Adrenal gland (tissue), 12 donors: ENCODE measurements around the gene AKAP11. TPM values are rescaled to one million over a fixed set of nuclear protein-coding genes. Genes with fewer than 3 reads are reported as not detected.

ENCODE experiments used
- DNase-seq, 7 donors: peaks; one replicate each; pipeline ENCODE4 v3.0.0-alpha.2; 2019 to 2020
- H3K27ac ChIP-seq, 5 donors: fragments of 200-600 bp; sonication (generic) in 4 of 5; 1 replicate in 3 of 5; 2 replicates in 2 of 5; pipeline versions ENCODE4 v1.5.1 to v1.8.0; 2016 to 2020; ENCODE audit warnings: mild to moderate bottlenecking in 1 of 5
- H3K27me3 ChIP-seq: fragments of 200-600 bp; 2 replicates; pipeline ENCODE4 v1.8.0; 2021
- H3K36me3 ChIP-seq, 2 donors: fragments of 200-600 bp; replicated peaks in 1 of 2; 1 replicate in 1 of 2; 2 replicates in 1 of 2; pipeline versions ENCODE4 v1.5.1 to v1.8.0; 2018 to 2022
- H3K4me1 ChIP-seq, 2 donors: fragments of 200-600 bp; replicated peaks in 1 of 2; 1 replicate in 1 of 2; 2 replicates in 1 of 2; pipeline versions ENCODE4 v1.5.1 to v1.8.0; 2018 to 2021
- H3K4me3 ChIP-seq, 4 donors: fragments of 200-600 bp; sonication (generic) in 3 of 4; one replicate each; pipeline ENCODE4 v1.5.1; 2016 to 2018
- H3K9me3 ChIP-seq, 3 donors: fragments of 200-600 bp; sonication (generic) in 1 of 3; replicated peaks in 1 of 3; 1 replicate in 2 of 3; 2 replicates in 1 of 3; pipeline versions ENCODE4 v1.5.1 to v1.8.0; 2016 to 2021
- CTCF ChIP-seq, 6 experiments: fragments of 450-650 bp in 4 of 6; fragments of 200-600 bp in 2 of 6; sonication (generic) in 1 of 6; IDR thresholded peaks; 1 replicate in 5 of 6; 2 replicates in 1 of 6; pipeline versions ENCODE4 v1.5.1 to v1.8.0; 2016 to 2021; ENCODE audit warnings: antibody characterized with exemption in 6 of 6, mild to moderate bottlenecking in 2 of 6, moderate library complexity in 1 of 6
- POLR2A ChIP-seq, 2 donors: fragments of 450-650 bp; IDR thresholded peaks; one replicate each; pipeline ENCODE4 v1.6.1; 2017; ENCODE audit warnings: antibody characterized with exemption in 2 of 2, mild to moderate bottlenecking in 2 of 2, moderate library complexity in 1 of 2
- WGBS, 4 donors: extraction: QIAGEN DNeasy Blood & Tissue Kit in 2 of 4; methylation state at CpG; one replicate each; pipeline versions ENCODE4 v1.1.5 to v1.1.7; 2013 to 2017; 5-methylcytosine and 5-hydroxymethylcytosine counted together
- intact Hi-C, 2 donors: fragments of 100-400 bp; cut with DNase I; formaldehyde crosslinking; loops; one replicate each; pipeline versions ENCODE4 v1.14.1 to v1.15.0; 2022 to 2023
- polyA plus RNA-seq, 3 donors: library from polyadenylated mRNA; stranded (reverse); fragments of 200-250 nt in 2 of 3; fragments of 350-450 nt in 1 of 3; fragmentation: Illumina TruSeq in 1 of 3; extraction: RNeasy Lipid Tissue Mini Kit (QIAGEN cat#74804) in 1 of 3; gene quantifications; one replicate each; pipeline ENCODE4 v1.2.3, GENCODE V29; 2013 to 2014
- total RNA-seq, 9 donors: library from RNA; depleted of rRNA in 4 of 9; stranded (reverse); fragments of >200 nt in 4 of 9; fragments of 120-200 nt in 1 of 9; fragmentation: NEBNext Ultra II Directional in 1 of 9; extraction: Animal tissue kit (Norgen Biotek cat#: 25700) in 1 of 9; gene quantifications; one replicate each; pipeline versions ENCODE4 v1.1.0 to v1.2.4, GENCODE V29; 2013 to 2023
- donor health status: healthy with polysubstance abuse.
- donor health status: Bipolar disorder and iron deficiency.
- donor health status: DM: yes; HTN: yes; CAD: no.
- donor health status: DM: no; HTN: no; CAD: no.
- donor health status: DM: no; HTN: no; CAD: no.
- donor health status: DM: yes; HTN: yes; CAD: no.

The AKAP11 gene
- total and polyA plus RNA-seq, 12 donors: 5.0 to 42.2 (median 31.1) TPM

GRCh38 chr13:42283574-42283973 lies 11.6 kb downstream of the AKAP11 start:
- TF ChIP-seq POLR2A (IDR thresholded peaks at IDR 0.05): no peak
- no peak for TF ChIP-seq CTCF (IDR thresholded peaks at IDR 0.05)
- WGBS, 4 donors: 82 to 92% (median 89%) methylated on average over 3 of the region's 3 CpGs
- peaks cover 0 to 11% of the 10 kb centered on the region in 2 donors for H3K36me3 ChIP-seq
- no peak overlapping the region for H3K4me3 ChIP-seq
- H3K27ac ChIP-seq: no peak overlapping the region
- no peaks in the 10 kb centered on the region for H3K9me3 ChIP-seq
- peaks cover 0 to 22% of the 10 kb centered on the region in 2 donors for H3K4me1 ChIP-seq
- H3K27me3 ChIP-seq: no peaks in the 10 kb centered on the region
- no peak for DNase-seq
- intact Hi-C loops: no loop called here

- Histone ChIP-seq H3K4me3 (no peak overlapping the region), H3K27me3 (no peaks in the 10 kb centered on the region), H3K9me3 (no peaks in the 10 kb centered on the region), H3K4me1 (peaks cover 0 to 22% of the 10 kb centered on the region in 2 donors), H3K27ac (no peak overlapping the region), H3K36me3 (peaks cover 0 to 14% of the 10 kb centered on the region in 2 donors)
- WGBS, 4 donors: 81 to 96% (median 92%) methylated on average over 3 of the region's 3 CpGs
- intact Hi-C loops: no loop called here
- no peak for DNase-seq
- TF ChIP-seq CTCF (IDR thresholded peaks at IDR 0.05) (no peak), POLR2A (IDR thresholded peaks at IDR 0.05) (no peak)
Observed at GRCh38 chr13:42284068-42284467, 12.1 kb downstream of the AKAP11 start.

GRCh38 chr13:42298392-42298791 lies 26.4 kb downstream of the AKAP11 start:
- Histone ChIP-seq H3K27ac (no peak overlapping the region), H3K36me3 (peaks cover 0 to 41% of the 10 kb centered on the region in 2 donors), H3K4me3 (no peak overlapping the region), H3K9me3 (no peaks in the 10 kb centered on the region), H3K4me1 (peaks cover 0 to 11% of the 10 kb centered on the region in 2 donors), H3K27me3 (no peaks in the 10 kb centered on the region)
- TF ChIP-seq CTCF (IDR thresholded peaks at IDR 0.05) (no peak), POLR2A (IDR thresholded peaks at IDR 0.05) (no peak)
- intact Hi-C loops: no loop called here
- DNase-seq: no peak

GRCh38 chr13:42305503-42305902 lies 33.6 kb downstream of the AKAP11 start:
- intact Hi-C loops: no loop called here
- TF ChIP-seq CTCF (IDR thresholded peaks at IDR 0.05) (no peak), POLR2A (IDR thresholded peaks at IDR 0.05) (no peak)
- DNase-seq: no peak

More at GRCh38 chr13:42305503-42305902, 33.6 kb downstream of the AKAP11 start:
- H3K4me1 ChIP-seq: peaks cover 6 to 19% of the 10 kb centered on the region in 2 donors
- H3K9me3 ChIP-seq: no peaks in the 10 kb centered on the region
- H3K4me3 ChIP-seq: no peak overlapping the region
- H3K36me3 ChIP-seq: peaks cover 0 to 31% of the 10 kb centered on the region in 2 donors
- no peaks in the 10 kb centered on the region for H3K27me3 ChIP-seq
- no peak overlapping the region for H3K27ac ChIP-seq
